ENCODE results near the gene ZNF32. TPM values are rescaled to one million over a fixed set of nuclear protein-coding genes. Genes with fewer than 3 reads are reported as not detected.

ZNF32 gene
- total RNA-seq, 2 donors from 2014 or later, result 41.3 to 41.6 TPM

- ATAC-seq (no peak), DNase-seq (no peak)
- intact Hi-C loops (cut with DNase I), result no loop called here
These were observed 52.1 kb downstream of the ZNF32 start for GRCh38 chr10:43596546-43596945.

GRCh38 chr10:43595739-43596298 lies 52.9 kb downstream of the ZNF32 start:
- peak in 1 of 2 donors; percentile 21 for ATAC-seq
- intact Hi-C loops (cut with DNase I), result no loop called here

GRCh38 chr10:43594944-43595589 lies 53.6 kb downstream of the ZNF32 start:
- ATAC-seq (peak; percentile 45 to 61), DNase-seq (no peak)
- intact Hi-C loops (cut with DNase I), result no loop called here

More at GRCh38 chr10:43595739-43596298, 52.9 kb downstream of the ZNF32 start:
- no peak for DNase-seq

Other genes with a start within 250 kb of the ZNF32 start
- gene HNRNPF, start 239.7 kb downstream of the ZNF32 start, total RNA-seq, result 100 to 1,000 TPM in 1 of 2 donors, 10 to 100 TPM in 1; 83.6 to 107 TPM
- 1 to 10 TPM; 2.2 to 2.3 TPM for gene ZNF487, start 211.8 kb downstream of the ZNF32 start, total RNA-seq
- 1 to 10 TPM; 2.1 to 2.2 TPM for gene ZNF239, start 74.3 kb downstream of the ZNF32 start, total RNA-seq
- 1 to 10 TPM; 2.0 to 2.8 TPM for gene ZNF485, start 42.4 kb downstream of the ZNF32 start, total RNA-seq